HG03558 (cell line): ENCODE results near the gene VTA1.

Experiments
- ATAC-seq: cut with Tn5 transposase; IDR thresholded peaks from one replicate; pipeline ENCODE4 v1.9.1; 2021; ENCODE audit warnings: moderate number of reproducible peaks; ENCODE audit not compliant: unreplicated experiment; ENCODE audit errors: extremely low read depth

VTA1 gene

GRCh38 chr6:142258305-142258704, 111.2 kb downstream of the VTA1 start:
- no peak for ATAC-seq

GRCh38 chr6:142258757-142259156, 111.7 kb downstream of the VTA1 start:
- no peak for ATAC-seq

- ATAC-seq = no peak
Observed at GRCh38 chr6:142260748-142261147, 113.7 kb downstream of the VTA1 start.

GRCh38 chr6:142262231-142262630, 115.2 kb downstream of the VTA1 start:
- ATAC-seq = no peak

GRCh38 chr6:142265476-142265875, 118.4 kb downstream of the VTA1 start:
- no peak for ATAC-seq

GRCh38 chr6:142266060-142266459, 119.0 kb downstream of the VTA1 start:
- no peak for ATAC-seq

GRCh38 chr6:142271476-142271875, 124.4 kb downstream of the VTA1 start:
- no peak for ATAC-seq
